ENCODE results near the gene RIN3. TPM values are rescaled to one million over a fixed set of nuclear protein-coding genes. Genes with fewer than 3 reads are reported as not detected.

RIN3 gene
- total RNA-seq, 1 experiment from 2014 or later = 4.8 TPM

- ChIA-PET POLR2A (ENCODE audit: unreplicated experiment) (no interaction called here), CTCF (no interaction called here)
- Histone ChIP-seq H3K9me2 (replicated peaks; ENCODE audit: low read length) (no peaks in the 10 kb centered on the region), H3K9me3 (ENCODE audit: low read length) (no peaks in the 10 kb centered on the region), H3K27ac (ENCODE audit: low read length) (no peak overlapping the region), H3K79me2 (ENCODE audit: low read length) (no peaks in the 10 kb centered on the region), H3K4me3 (ENCODE audit: low read length) (no peak overlapping the region), H3K9ac (ENCODE audit: low read length) (no peak overlapping the region), H2AFZ (ENCODE audit: low read length) (no peak overlapping the region), H4K20me1 (ENCODE audit: low read length) (no peaks in the 10 kb centered on the region), H3K27me3 (ENCODE audit: low read length) (no peaks in the 10 kb centered on the region), H3K4me1 (ENCODE audit: insufficient read depth, low read length) (no peaks in the 10 kb centered on the region), H3F3A (ENCODE audit: low read length, unreplicated experiment) (no peaks in the 10 kb centered on the region), H3K4me2 (ENCODE audit: low read length) (no peak overlapping the region), H3K36me3 (ENCODE audit: low read depth, low read length) (no peaks in the 10 kb centered on the region)
- TF ChIP-seq EZH2phosphoT487 (IDR thresholded peaks at IDR 0.05; ENCODE audit: borderline replicate concordance, low read length) = no peak
- ATAC-seq (no peak), DNase-seq (no peak)
- intact Hi-C loops (cut with micrococcal nuclease) = no loop called here
- BruUV-seq (replicated peaks) = no TSS peak
Measured at GRCh38 chr14:92701826-92702225, 188.2 kb downstream of the RIN3 start.

GRCh38 chr14:92702441-92702918, 188.9 kb downstream of the RIN3 start:
- ChIA-PET POLR2A (ENCODE audit: unreplicated experiment) (no interaction called here), CTCF (no interaction called here)
- BruUV-seq (replicated peaks) = no TSS peak
- Histone ChIP-seq H3K9me2 (replicated peaks; ENCODE audit: low read length) (no peaks in the 10 kb centered on the region), H3K79me2 (ENCODE audit: low read length) (no peaks in the 10 kb centered on the region), H4K20me1 (ENCODE audit: low read length) (no peaks in the 10 kb centered on the region), H3K9me3 (ENCODE audit: low read length) (no peaks in the 10 kb centered on the region), H3K4me1 (ENCODE audit: insufficient read depth, low read length) (no peaks in the 10 kb centered on the region), H3K9ac (ENCODE audit: low read length) (no peak overlapping the region), H2AFZ (ENCODE audit: low read length) (no peak overlapping the region), H3K4me2 (ENCODE audit: low read length) (no peak overlapping the region), H3K27ac (ENCODE audit: low read length) (no peak overlapping the region), H3K27me3 (ENCODE audit: low read length) (no peaks in the 10 kb centered on the region), H3K4me3 (ENCODE audit: low read length) (no peak overlapping the region), H3K36me3 (ENCODE audit: low read depth, low read length) (no peaks in the 10 kb centered on the region), H3F3A (ENCODE audit: low read length, unreplicated experiment) (no peaks in the 10 kb centered on the region)
- no peak for ATAC-seq
- no peak for DNase-seq
- intact Hi-C loops (cut with micrococcal nuclease) = no loop called here
- TF ChIP-seq EZH2 (IDR thresholded peaks at IDR 0.05; ENCODE audit: low read length, unreplicated experiment) = no peak

- Histone ChIP-seq H3K36me3 (ENCODE audit: low read depth, low read length) (no peaks in the 10 kb centered on the region), H3K27ac (ENCODE audit: low read length) (no peak overlapping the region), H3F3A (ENCODE audit: low read length, unreplicated experiment) (no peaks in the 10 kb centered on the region), H3K4me1 (ENCODE audit: insufficient read depth, low read length) (no peaks in the 10 kb centered on the region), H3K4me2 (ENCODE audit: low read length) (no peak overlapping the region), H3K27me3 (ENCODE audit: low read length) (no peaks in the 10 kb centered on the region), H3K9me3 (ENCODE audit: low read length) (no peaks in the 10 kb centered on the region), H4K20me1 (ENCODE audit: low read length) (no peaks in the 10 kb centered on the region), H3K9me2 (replicated peaks; ENCODE audit: low read length) (no peaks in the 10 kb centered on the region), H3K4me3 (ENCODE audit: low read length) (no peak overlapping the region), H2AFZ (ENCODE audit: low read length) (no peak overlapping the region), H3K79me2 (ENCODE audit: low read length) (no peaks in the 10 kb centered on the region), H3K9ac (ENCODE audit: low read length) (no peak overlapping the region)
- TF ChIP-seq CTCF (conservative IDR thresholded peaks at IDR 0.05; ENCODE audit: low read depth, low read length) = no peak
- TF ChIP-seq EZH2 (IDR thresholded peaks at IDR 0.05; ENCODE audit: low read length, unreplicated experiment) = no peak
- ATAC-seq (no peak), DNase-seq (no peak)
- intact Hi-C loops (cut with micrococcal nuclease) = no loop called here
- no TSS peak for BruUV-seq (replicated peaks)
- CTCF ChIA-PET = no interaction called here
- POLR2A ChIA-PET (ENCODE audit: unreplicated experiment) = no interaction called here
Measured at GRCh38 chr14:92703516-92703915, 189.9 kb downstream of the RIN3 start.

Data from PC-3 (cell line).